Measurements from ENCODE around the gene PPEF2. TPM values are rescaled to one million over a fixed set of nuclear protein-coding genes. Genes with fewer than 3 reads are reported as not detected.

The PPEF2 gene
- total RNA-seq, 1 donor: not detected

GRCh38 chr4:75830906-75831305 is 71.3 kb downstream of the PPEF2 start:
- Histone ChIP-seq H3K4me1 (ENCODE audit: insufficient read depth, low read length) (no peaks in the 10 kb centered on the region), H3K4me3 (ENCODE audit: insufficient read depth, low read length) (no peak overlapping the region), H3K27me3 (ENCODE audit: insufficient read depth, low read length) (no peaks in the 10 kb centered on the region), H2AFZ (ENCODE audit: low read length) (no peak overlapping the region), H3K9me3 (ENCODE audit: low read depth, low read length) (no peaks in the 10 kb centered on the region), H4K20me1 (ENCODE audit: insufficient read depth, low read length) (no peaks in the 10 kb centered on the region), H3K4me2 (ENCODE audit: insufficient read depth, low read length) (no peak overlapping the region), H3K36me3 (ENCODE audit: insufficient read depth, low read length) (no peaks in the 10 kb centered on the region), H3K27ac (ENCODE audit: low read depth, low read length) (no peak overlapping the region), H3K79me2 (ENCODE audit: insufficient read depth, low read length) (no peaks in the 10 kb centered on the region)
- DNase-seq (ENCODE audit: insufficient read length, low spot score, missing footprints): no peak
- no peak for TF ChIP-seq CTCF (IDR thresholded peaks at IDR 0.05; ENCODE audit: extremely low read depth, low read depth, low read length)

GRCh38 chr4:75823812-75824211 is 78.4 kb downstream of the PPEF2 start:
- no peak overlapping the region for H3K4me3 ChIP-seq (ENCODE audit: insufficient read depth, low read length)
- DNase-seq (ENCODE audit: insufficient read length, low spot score, missing footprints): no peak
- no peak overlapping the region for H2AFZ ChIP-seq (ENCODE audit: low read length)
- H4K20me1 ChIP-seq (ENCODE audit: insufficient read depth, low read length): no peaks in the 10 kb centered on the region
- no peaks in the 10 kb centered on the region for H3K4me1 ChIP-seq (ENCODE audit: insufficient read depth, low read length)
- no peaks in the 10 kb centered on the region for H3K27me3 ChIP-seq (ENCODE audit: insufficient read depth, low read length)
- no peaks in the 10 kb centered on the region for H3K79me2 ChIP-seq (ENCODE audit: insufficient read depth, low read length)
- no peaks in the 10 kb centered on the region for H3K9me3 ChIP-seq (ENCODE audit: low read depth, low read length)
- H3K27ac ChIP-seq (ENCODE audit: low read depth, low read length): no peak overlapping the region
- TF ChIP-seq CTCF (IDR thresholded peaks at IDR 0.05; ENCODE audit: extremely low read depth, low read depth, low read length): no peak
- no peaks in the 10 kb centered on the region for H3K36me3 ChIP-seq (ENCODE audit: insufficient read depth, low read length)
- H3K4me2 ChIP-seq (ENCODE audit: insufficient read depth, low read length): no peak overlapping the region

- Histone ChIP-seq H2AFZ (ENCODE audit: low read length) (no peak overlapping the region), H3K27ac (ENCODE audit: low read depth, low read length) (no peak overlapping the region)
Measured at GRCh38 chr4:75822416-75822815, 79.8 kb downstream of the PPEF2 start.

GRCh38 chr4:75821966-75822365 is 80.3 kb downstream of the PPEF2 start:
- Histone ChIP-seq H3K27ac (ENCODE audit: low read depth, low read length) (no peak overlapping the region), H3K27me3 (ENCODE audit: insufficient read depth, low read length) (no peaks in the 10 kb centered on the region), H3K4me1 (ENCODE audit: insufficient read depth, low read length) (no peaks in the 10 kb centered on the region), H3K79me2 (ENCODE audit: insufficient read depth, low read length) (no peaks in the 10 kb centered on the region), H3K9me3 (ENCODE audit: low read depth, low read length) (no peaks in the 10 kb centered on the region), H3K4me3 (ENCODE audit: insufficient read depth, low read length) (no peak overlapping the region), H4K20me1 (ENCODE audit: insufficient read depth, low read length) (no peaks in the 10 kb centered on the region), H2AFZ (ENCODE audit: low read length) (no peak overlapping the region), H3K4me2 (ENCODE audit: insufficient read depth, low read length) (no peak overlapping the region), H3K36me3 (ENCODE audit: insufficient read depth, low read length) (peaks cover 1% of the 10 kb centered on the region)
- TF ChIP-seq CTCF (IDR thresholded peaks at IDR 0.05; ENCODE audit: extremely low read depth, low read depth, low read length): no peak
- DNase-seq (ENCODE audit: insufficient read length, low spot score, missing footprints): no peak

More at GRCh38 chr4:75822416-75822815, 79.8 kb downstream of the PPEF2 start:
- Histone ChIP-seq H3K4me2 (ENCODE audit: insufficient read depth, low read length) (no peak overlapping the region), H4K20me1 (ENCODE audit: insufficient read depth, low read length) (no peaks in the 10 kb centered on the region), H3K4me1 (ENCODE audit: insufficient read depth, low read length) (no peaks in the 10 kb centered on the region), H3K79me2 (ENCODE audit: insufficient read depth, low read length) (no peaks in the 10 kb centered on the region), H3K36me3 (ENCODE audit: insufficient read depth, low read length) (no peaks in the 10 kb centered on the region), H3K4me3 (ENCODE audit: insufficient read depth, low read length) (no peak overlapping the region), H3K27me3 (ENCODE audit: insufficient read depth, low read length) (no peaks in the 10 kb centered on the region), H3K9me3 (ENCODE audit: low read depth, low read length) (no peaks in the 10 kb centered on the region)
- TF ChIP-seq CTCF (IDR thresholded peaks at IDR 0.05; ENCODE audit: extremely low read depth, low read depth, low read length): no peak
- DNase-seq (ENCODE audit: insufficient read length, low spot score, missing footprints): no peak

Measured in osteoblast (primary cell).